Stimulated activated naive CD4-positive, alpha-beta T cell (primary cell): ENCODE results near the gene PLPPR1.
"Not testable (repeated sequence)": the region's sequence is repeated elsewhere in the genome, so short reads cannot be mapped to it uniquely, and the experiment has no call there.

ENCODE experiments used
- DNase-seq, 6 experiments: peaks; one replicate each; lab custom pipeline; 2025; lab: John Stamatoyannopoulos, UW

PLPPR1 gene

DNA sequence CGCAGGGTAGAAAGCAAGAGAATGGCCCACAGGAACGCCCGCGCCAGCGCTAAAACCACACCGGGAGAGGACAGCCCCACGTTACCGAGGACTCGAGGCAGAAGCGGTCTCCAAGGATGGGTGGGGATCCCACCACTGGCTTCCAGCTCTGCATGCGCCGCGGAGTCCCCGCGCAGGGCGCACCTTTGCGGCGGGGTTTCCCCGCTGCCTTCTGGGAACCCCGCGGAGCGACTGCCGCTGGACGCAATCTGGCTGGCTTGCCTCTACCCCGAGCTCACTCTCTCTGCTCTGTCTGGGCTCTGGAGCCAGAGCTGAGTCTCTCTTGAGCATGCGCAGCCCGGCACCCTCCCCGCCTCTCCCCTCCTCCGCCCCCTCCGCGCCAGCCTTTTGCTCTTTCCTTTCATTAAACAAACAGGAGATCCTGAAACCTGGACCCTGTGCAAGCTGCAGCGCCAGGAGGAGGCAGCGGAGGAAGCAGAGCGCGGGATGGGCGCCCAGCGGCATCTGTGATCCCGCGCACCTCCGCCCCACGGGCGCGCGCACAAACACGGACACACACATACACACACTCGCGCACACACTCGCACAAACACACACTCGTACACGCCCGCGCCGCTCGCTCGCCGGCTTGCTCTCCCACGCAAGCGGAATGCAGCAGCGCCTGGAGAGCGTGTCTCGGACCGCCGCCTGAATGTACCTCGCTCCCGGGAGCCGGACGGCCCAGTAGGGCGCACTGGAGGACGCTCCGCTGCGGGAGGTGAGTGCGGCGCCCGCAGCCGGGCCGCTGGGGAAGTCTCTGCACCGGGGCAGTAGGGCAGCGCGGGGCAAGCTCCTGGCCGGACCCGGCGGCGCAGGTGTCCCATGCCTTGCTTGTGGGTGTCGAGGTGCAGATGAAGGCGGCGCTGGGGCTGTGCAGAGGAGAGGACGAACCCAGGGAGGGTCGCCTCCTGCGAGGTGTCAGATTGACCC lies at the start of gene PLPPR1:
TSS of gene PLPPR1 (plus strand) at position 382 of the 969 bp plus-strand sequence.
- DNase-seq, result no peak

DNA sequence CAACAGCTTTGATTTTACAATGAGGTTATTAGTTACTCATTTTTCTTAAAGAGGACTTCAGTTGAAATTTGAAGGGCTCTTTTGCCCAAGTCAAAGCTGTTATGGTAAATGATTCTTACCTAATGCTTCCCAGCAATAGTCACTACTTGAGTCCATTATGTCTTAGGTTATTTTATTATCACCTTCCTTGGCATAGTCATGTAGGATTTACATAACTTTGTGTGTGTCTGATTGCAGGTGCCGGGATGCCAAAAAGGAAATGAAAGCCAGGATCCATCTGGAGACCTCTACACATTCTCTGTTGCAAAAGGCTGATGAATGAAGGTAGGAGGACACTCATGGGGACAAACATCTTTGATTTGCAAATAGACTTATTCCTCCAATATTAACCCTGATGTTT lies 38.8 kb upstream of the PLPPR1 start:
- no peak for DNase-seq

GRCh38 chr9:100990605-100991381 lies 37.7 kb upstream of the PLPPR1 start:
- DNase-seq, result no peak

- no peak for DNase-seq
Observed at GRCh38 chr9:100992632-100993031, 35.9 kb upstream of the PLPPR1 start.

DNA sequence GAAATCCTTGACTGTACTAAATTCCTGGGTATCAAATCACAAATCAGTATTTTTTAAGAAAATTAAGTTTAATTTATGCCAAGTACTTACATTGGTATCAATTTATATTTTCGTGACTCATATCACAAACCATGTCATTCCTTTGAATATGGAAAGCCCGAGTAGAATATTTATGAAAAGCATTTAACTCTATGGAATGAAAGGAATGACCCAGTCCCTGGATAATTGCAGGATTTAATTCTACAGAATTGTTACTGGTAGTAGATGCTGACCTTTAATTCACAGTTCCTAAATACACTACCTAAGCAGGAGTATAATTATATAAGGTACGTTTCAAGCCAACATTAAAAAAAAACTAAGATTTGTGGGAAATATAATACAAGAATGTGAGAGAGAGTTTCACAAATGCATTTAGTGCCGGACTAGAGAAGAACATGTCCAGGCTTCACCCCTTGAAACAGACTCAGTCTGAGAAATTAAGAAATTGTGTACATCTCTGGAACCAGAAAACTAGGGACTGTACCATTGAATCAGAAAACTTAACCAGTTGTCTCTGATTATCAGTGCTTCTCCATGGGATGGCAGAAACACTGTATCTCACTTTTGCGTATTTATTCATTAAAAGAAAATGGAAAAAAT lies 28.5 kb upstream of the PLPPR1 start:
- no peak for DNase-seq

DNA sequence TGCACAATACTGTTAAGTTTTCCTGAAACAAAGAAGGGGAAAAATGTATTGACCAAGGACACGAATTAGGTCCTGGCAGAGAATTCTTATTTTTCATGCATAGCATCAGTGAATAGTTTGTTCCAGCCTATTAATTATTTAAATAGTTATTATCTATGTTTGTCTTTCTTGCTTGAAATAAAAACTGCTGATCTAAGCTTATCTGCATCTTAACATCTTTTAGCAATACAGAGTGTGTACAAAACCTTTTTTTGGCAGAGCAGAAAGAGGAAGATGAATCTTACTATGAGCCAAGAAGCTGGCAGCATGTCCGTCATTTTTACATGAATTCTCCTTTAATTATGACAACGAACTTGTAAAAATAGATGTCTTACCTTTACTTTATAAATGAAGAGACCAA lies 23.3 kb upstream of the PLPPR1 start:
- DNase-seq, result no peak

DNA sequence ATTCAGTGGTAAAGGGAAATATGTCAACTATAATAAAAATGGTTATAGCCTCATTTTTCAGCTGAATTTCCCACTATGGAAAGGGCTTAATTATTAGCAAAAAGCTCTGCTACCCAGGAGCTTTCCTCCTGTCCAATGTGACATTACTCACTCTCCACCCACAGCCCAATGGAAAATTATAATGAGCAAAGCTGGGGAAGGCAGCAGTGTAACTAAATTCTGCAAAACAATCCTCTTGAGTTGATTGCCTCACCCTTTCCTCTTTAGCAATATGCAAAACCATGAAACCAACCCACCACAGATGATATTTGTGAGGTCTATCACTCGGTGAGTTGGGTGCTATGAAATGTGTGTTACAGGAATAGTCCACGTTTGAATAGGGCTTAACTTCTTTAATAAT lies 14.0 kb upstream of the PLPPR1 start:
- DNase-seq, result no peak

GRCh38 chr9:101018467-101018866 lies 10.1 kb upstream of the PLPPR1 start:
- DNase-seq, result no peak

DNA sequence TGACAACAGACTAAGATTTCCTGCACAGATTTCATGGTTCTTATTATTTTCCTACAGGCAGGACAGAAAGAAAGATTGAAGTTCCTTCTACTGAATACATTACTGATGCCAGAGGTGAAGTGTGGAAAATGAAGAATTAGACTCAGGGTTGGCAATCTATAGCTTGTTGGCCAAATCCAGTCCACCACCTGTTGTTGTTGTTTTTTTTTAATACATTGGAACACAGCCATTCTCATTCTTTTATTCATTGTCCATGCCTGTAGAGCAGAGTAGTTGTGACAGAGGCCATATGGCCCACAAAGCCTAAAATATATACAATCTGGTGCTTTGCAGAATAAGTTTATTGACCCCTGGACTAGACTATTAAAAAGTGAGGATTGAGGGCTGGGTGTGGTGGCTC lies 5.8 kb upstream of the PLPPR1 start:
- no peak for DNase-seq

GRCh38 chr9:101025940-101026339 lies 2.6 kb upstream of the PLPPR1 start:
- DNase-seq, result no peak

- DNase-seq, result no peak
Observed at GRCh38 chr9:101026824-101027223, 1.7 kb upstream of the PLPPR1 start.

DNA sequence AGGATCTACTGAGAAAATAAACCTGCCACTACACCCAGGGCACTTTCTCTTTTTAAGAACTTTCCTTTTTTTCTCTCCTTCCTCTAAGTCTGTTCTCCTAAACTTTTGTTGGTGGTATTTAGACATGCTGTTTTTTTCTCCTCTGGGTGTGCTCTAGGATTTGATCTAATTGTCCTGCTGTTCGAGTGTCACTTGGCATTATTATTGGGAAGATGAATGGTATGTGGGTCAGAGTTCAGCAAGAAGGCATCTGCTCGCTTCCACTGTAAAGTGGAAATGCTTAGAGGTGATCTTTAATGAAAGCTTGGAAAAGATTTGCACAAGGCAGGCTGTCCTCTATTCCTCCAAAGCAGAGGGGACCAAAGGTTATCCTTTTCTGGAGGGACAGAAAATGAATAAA lies 1.3 kb upstream of the PLPPR1 start:
- no peak for DNase-seq

GRCh38 chr9:101027733-101028345 lies 688 bp upstream of the PLPPR1 start:
- DNase-seq, result no peak

GRCh38 chr9:101029315-101030085 lies 973 bp downstream of the PLPPR1 start:
- no peak for DNase-seq

DNA sequence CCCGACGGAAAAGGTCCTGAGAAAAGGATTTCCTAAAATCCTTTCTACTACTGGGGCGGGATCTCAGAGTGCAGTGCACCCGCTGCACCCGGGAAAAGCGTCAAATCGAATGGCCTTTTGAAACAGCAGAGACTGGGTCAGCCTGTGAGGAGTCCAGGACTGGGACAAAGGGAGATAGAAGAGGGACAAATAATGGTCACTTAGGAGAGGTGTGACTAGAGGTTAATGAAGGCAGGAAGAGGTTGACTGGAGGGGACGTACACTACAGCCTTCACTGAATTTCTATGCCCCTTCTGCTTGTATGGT lies 1.5 kb downstream of the PLPPR1 start:
- DNase-seq, result no peak

DNA sequence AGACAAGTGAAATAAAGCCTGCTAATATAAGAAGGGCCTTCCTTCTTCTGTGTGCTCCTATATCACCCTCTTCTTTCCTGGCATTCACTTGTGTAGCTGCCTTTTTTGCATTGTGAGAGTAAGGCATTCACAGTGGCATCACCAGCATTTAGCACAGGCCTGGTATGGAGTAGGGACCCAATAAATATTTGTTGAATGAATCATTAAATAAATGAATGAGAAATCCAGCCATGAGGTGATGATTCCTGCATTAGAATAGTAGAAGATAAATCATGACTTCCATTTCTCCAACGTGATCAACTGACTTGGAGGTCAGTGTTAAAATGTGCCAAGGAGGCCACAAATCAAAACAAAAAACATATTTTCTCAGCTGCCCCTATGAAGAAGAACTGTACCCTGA lies 3.9 kb downstream of the PLPPR1 start:
- no peak for DNase-seq

DNA sequence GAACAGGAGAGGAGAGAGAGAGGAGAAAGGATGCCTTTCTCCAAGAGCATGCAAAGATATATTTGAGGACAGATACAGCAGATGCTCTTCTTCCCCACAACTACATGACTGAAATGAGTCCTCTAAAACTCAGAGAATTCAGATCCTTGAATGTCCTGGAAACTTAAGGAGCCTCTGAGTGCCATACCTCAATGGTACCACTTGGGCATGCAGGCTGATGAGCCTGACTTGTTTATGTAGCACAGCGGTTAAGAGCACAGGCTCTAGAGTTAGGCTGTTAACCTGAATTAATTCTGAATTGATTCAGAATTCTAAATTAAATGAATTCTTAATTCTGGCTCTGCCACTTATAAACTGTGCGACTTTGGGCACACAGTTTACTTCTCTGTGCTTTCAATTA lies 5.7 kb downstream of the PLPPR1 start:
- no peak for DNase-seq

- no peak for DNase-seq
Observed at GRCh38 chr9:101035098-101035497, 6.6 kb downstream of the PLPPR1 start.

- no peak for DNase-seq
Observed at GRCh38 chr9:101037430-101037829, 8.9 kb downstream of the PLPPR1 start.

- no peak for DNase-seq
Observed at GRCh38 chr9:101038488-101038887, 10.0 kb downstream of the PLPPR1 start.

- not testable (repeated sequence) for DNase-seq
Observed at GRCh38 chr9:101039581-101039980, 11.1 kb downstream of the PLPPR1 start.
